ENCODE measurements around the gene BICDL1. TPM values are rescaled to one million over a fixed set of nuclear protein-coding genes. Genes with fewer than 3 reads are reported as not detected.

BICDL1 gene, protein sequence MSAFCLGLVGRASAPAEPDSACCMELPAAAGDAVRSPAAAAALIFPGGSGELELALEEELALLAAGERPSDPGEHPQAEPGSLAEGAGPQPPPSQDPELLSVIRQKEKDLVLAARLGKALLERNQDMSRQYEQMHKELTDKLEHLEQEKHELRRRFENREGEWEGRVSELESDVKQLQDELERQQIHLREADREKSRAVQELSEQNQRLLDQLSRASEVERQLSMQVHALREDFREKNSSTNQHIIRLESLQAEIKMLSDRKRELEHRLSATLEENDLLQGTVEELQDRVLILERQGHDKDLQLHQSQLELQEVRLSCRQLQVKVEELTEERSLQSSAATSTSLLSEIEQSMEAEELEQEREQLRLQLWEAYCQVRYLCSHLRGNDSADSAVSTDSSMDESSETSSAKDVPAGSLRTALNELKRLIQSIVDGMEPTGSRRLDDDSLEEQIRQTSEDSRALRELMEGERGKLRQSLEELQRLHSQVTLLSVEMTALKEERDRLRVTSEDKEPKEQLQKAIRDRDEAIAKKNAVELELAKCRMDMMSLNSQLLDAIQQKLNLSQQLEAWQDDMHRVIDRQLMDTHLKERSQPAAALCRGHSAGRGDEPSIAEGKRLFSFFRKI
- total RNA-seq (2021), result 1.0 and 2.4 TPM in 2 replicates
- percentile 28 among the genes with signal in this experiment for Bru-seq, nascent RNA
- BruChase-seq, experiment 1, labeled RNA remaining after a 2-hour chase, result percentile 32 among the genes with signal in this experiment
- percentile 35 among the genes with signal in this experiment for BruChase-seq, experiment 2, labeled RNA remaining after a 6-hour chase
- long read RNA-seq, partial matches to known transcripts, result 1 of 1 reads
- long read RNA-seq, other reads (novel, unspliced or antisense), result 0 of 1 reads

DNA sequence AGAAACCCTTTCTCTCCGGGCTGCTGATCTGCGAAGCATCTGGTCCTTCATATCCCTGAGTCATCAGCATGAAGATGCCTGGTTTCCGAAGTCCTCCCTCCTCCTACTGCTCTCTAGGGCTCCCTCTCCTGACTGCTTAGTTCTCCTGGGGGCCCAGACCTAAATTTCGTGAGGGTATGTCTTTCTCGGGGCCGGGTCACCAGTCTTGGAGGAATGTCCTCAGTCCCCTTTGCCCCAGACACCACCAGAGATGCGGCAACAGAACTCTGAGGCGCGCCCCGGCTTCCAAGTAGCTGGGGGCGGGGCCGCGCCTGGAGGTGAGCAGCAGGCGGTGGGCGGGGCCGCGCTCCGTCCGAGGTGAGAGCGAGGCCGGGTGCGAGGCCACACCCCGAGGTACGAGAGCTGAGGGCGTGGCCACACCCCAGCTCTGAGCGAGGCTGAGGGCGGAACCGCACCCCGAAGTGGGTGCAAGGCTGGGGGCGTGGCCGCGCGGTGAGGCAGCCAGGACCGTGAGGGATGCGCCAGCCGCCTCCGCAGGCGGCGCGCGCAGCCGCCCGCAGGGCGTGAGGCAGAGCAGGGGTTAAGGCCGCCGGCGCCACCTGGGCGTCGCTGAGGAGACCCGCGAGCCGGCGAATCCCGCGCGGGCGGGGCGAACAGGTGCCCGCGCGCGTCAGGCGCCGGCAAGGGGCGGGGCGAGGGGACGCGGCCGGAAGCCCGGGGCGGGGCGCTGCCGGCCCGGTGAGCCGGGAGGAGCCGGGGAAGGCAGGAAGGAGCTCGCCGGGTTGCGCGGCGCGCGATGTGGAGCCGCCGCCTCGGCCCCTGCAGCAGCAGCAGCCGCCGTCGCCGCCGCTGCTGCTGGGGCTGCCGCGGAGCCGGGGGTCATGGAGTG lies at the start of gene BICDL1:
TSS of gene BICDL1 (plus strand) at position 765 of the 889 bp plus-strand sequence. CDS start 633 bp downstream, outside the sequence.
- POLR2A ChIA-PET (ENCODE audit: low non-redundant PET), result no interaction called here
- TF ChIP-seq, protein P1, sequence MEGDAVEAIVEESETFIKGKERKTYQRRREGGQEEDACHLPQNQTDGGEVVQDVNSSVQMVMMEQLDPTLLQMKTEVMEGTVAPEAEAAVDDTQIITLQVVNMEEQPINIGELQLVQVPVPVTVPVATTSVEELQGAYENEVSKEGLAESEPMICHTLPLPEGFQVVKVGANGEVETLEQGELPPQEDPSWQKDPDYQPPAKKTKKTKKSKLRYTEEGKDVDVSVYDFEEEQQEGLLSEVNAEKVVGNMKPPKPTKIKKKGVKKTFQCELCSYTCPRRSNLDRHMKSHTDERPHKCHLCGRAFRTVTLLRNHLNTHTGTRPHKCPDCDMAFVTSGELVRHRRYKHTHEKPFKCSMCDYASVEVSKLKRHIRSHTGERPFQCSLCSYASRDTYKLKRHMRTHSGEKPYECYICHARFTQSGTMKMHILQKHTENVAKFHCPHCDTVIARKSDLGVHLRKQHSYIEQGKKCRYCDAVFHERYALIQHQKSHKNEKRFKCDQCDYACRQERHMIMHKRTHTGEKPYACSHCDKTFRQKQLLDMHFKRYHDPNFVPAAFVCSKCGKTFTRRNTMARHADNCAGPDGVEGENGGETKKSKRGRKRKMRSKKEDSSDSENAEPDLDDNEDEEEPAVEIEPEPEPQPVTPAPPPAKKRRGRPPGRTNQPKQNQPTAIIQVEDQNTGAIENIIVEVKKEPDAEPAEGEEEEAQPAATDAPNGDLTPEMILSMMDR (conservative IDR thresholded peaks at IDR 0.05; ENCODE audit: low read depth, low read length), result peak; percentile 37
- no peak for TF ChIP-seq EZH2 (IDR thresholded peaks at IDR 0.05; ENCODE audit: borderline replicate concordance, low read depth, low read length, poor library complexity, severe bottlenecking)
- peak within 1 kb of the TSS; percentile 61 for H3K4me3 ChIP-seq (ENCODE audit: low read depth, low read length, poor library complexity, severe bottlenecking)
- DNase-seq (ENCODE audit: low spot score), result peak; percentile 87
- peaks cover 49% of the 10 kb centered on the region for H3K27me3 ChIP-seq (replicated peaks; ENCODE audit: insufficient read depth, low read depth, low read length, poor library complexity)
- intact Hi-C loops (cut with micrococcal nuclease; ENCODE audit: unreplicated experiment), result loop anchor here (2.0 kb wide), 1 partner anchor 98 kb away; no protein-coding TSS in a partner anchor
- CTCF ChIA-PET, result no interaction called here
- BruUV-seq (replicated peaks), result no TSS peak
- no peaks in the 10 kb centered on the region for H3K9me3 ChIP-seq (ENCODE audit: low read depth, low read length, poor library complexity, severe bottlenecking)
- no peak within 1 kb of the TSS for H3K27ac ChIP-seq (ENCODE audit: low read depth, low read length, poor library complexity, severe bottlenecking)
- H3K4me1 ChIP-seq (ENCODE audit: insufficient read depth, low read length, poor library complexity, severe bottlenecking), result no peaks in the 10 kb centered on the region
- no peaks in the 10 kb centered on the region for H3K36me3 ChIP-seq (ENCODE audit: insufficient read depth, low read length, poor library complexity, severe bottlenecking)

DNA sequence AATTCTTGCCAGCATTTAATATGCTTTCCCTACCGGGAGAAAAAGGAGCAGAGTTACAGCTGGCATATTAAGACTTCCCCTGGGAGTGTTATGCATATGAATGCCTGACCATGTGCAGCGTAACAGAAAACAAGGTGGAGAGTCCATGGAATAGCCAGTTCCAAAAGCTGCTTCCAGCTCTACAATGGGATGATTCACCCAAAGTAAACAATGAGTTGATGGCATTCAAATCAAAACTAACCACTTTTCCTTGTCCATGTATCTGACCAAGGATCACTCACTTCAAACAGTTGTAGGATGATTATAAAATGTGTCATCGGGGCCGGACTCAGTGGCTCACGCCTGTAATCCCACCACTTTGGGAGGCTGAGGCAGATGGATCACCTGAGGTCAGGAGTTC lies 48.1 kb upstream of the BICDL1 start:
- H3K4me1 ChIP-seq (ENCODE audit: insufficient read depth, low read length, poor library complexity, severe bottlenecking), result no peaks in the 10 kb centered on the region
- intact Hi-C loops (cut with micrococcal nuclease; ENCODE audit: unreplicated experiment), result no loop called here
- TF ChIP-seq, protein P1 (conservative IDR thresholded peaks at IDR 0.05; ENCODE audit: low read depth, low read length), result no peak
- no peak for TF ChIP-seq EZH2 (IDR thresholded peaks at IDR 0.05; ENCODE audit: borderline replicate concordance, low read depth, low read length, poor library complexity, severe bottlenecking)
- no TSS peak for BruUV-seq (replicated peaks)
- ChIA-PET POLR2A (ENCODE audit: low non-redundant PET) (no interaction called here), CTCF (interaction anchor here (0.6 kb wide), 1 partner anchor 56 kb away, joined by 3 read pairs; no protein-coding TSS in a partner anchor)
- no peak overlapping the region for H3K4me3 ChIP-seq (ENCODE audit: low read depth, low read length, poor library complexity, severe bottlenecking)
- no peaks in the 10 kb centered on the region for H3K36me3 ChIP-seq (ENCODE audit: insufficient read depth, low read length, poor library complexity, severe bottlenecking)
- no peaks in the 10 kb centered on the region for H3K9me3 ChIP-seq (ENCODE audit: low read depth, low read length, poor library complexity, severe bottlenecking)
- DNase-seq (ENCODE audit: low spot score), result peak; percentile 17
- no peaks in the 10 kb centered on the region for H3K27me3 ChIP-seq (replicated peaks; ENCODE audit: insufficient read depth, low read depth, low read length, poor library complexity)
- no peak overlapping the region for H3K27ac ChIP-seq (ENCODE audit: low read depth, low read length, poor library complexity, severe bottlenecking)

DNA sequence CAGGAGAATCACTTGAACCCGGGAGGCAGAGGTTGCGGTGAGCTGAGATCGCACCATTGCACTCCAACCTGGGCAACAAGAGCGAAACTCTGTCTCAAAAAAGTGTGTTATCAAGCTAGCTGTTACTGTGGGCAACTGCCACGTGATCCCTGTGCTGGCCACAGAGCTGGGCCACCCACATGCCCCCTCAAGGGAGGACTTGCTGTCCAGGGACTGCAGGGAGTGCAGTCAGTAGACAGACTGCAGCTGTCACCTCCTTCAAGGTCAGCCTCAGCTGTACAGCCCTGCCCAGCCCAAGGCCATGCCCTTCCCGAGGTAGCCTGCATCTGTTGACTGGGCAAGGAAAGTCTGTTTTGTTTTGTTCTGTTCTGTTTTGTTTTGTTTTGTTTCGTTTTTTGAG lies 46.6 kb upstream of the BICDL1 start:
- ChIA-PET POLR2A (ENCODE audit: low non-redundant PET) (no interaction called here), CTCF (no interaction called here)
- BruUV-seq (replicated peaks), result no TSS peak
- Histone ChIP-seq H3K27me3 (replicated peaks; ENCODE audit: insufficient read depth, low read depth, low read length, poor library complexity) (no peaks in the 10 kb centered on the region), H3K36me3 (ENCODE audit: insufficient read depth, low read length, poor library complexity, severe bottlenecking) (no peaks in the 10 kb centered on the region), H3K4me1 (ENCODE audit: insufficient read depth, low read length, poor library complexity, severe bottlenecking) (no peaks in the 10 kb centered on the region), H3K27ac (ENCODE audit: low read depth, low read length, poor library complexity, severe bottlenecking) (no peak overlapping the region), H3K9me3 (ENCODE audit: low read depth, low read length, poor library complexity, severe bottlenecking) (no peaks in the 10 kb centered on the region), H3K4me3 (ENCODE audit: low read depth, low read length, poor library complexity, severe bottlenecking) (no peak overlapping the region)
- intact Hi-C loops (cut with micrococcal nuclease; ENCODE audit: unreplicated experiment), result no loop called here
- no peak for DNase-seq (ENCODE audit: low spot score)
- TF ChIP-seq, protein P1 (conservative IDR thresholded peaks at IDR 0.05; ENCODE audit: low read depth, low read length), result no peak
- TF ChIP-seq EZH2 (IDR thresholded peaks at IDR 0.05; ENCODE audit: borderline replicate concordance, low read depth, low read length, poor library complexity, severe bottlenecking), result no peak

Measured in A673 (cell line).